ENCODE data around the gene HEXD. TPM values are rescaled to one million over a fixed set of nuclear protein-coding genes. Genes with fewer than 3 reads are reported as not detected.

Gene HEXD
- total RNA-seq, 1 donor from 2014 or later = 82.8 TPM

DNA sequence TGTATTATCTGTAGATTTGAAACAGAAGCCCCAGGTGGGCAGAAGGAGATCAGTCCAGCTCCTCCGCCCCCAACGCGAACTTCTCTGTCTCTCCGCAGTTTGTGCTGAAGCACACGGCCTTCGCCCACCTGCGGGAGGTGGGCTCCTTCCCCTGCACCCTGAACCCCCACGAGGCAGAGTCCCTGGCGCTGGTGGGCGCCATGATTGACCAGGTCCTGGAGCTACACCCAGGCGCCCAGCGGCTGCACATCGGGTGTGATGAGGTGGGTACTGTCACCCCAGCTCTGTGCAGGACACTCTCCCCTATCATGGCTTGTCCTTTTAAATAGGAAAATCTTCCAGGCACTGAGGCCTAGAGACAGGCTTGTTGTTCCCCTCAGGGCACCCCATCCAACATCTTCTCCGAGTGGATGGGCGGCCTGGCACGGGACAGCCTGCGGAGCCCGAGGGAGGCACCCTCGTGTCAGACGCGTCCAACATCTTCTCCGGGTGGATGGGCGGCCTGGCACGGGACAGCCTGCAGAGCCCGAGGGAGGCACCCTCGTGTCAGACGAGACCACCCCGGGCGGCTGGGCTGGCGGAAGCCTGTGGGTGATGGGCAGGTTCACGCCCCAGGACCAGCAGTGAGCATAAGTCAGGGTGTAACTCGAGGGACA lies 15.5 kb downstream of the HEXD start:
- TF ChIP-seq, protein P1, sequence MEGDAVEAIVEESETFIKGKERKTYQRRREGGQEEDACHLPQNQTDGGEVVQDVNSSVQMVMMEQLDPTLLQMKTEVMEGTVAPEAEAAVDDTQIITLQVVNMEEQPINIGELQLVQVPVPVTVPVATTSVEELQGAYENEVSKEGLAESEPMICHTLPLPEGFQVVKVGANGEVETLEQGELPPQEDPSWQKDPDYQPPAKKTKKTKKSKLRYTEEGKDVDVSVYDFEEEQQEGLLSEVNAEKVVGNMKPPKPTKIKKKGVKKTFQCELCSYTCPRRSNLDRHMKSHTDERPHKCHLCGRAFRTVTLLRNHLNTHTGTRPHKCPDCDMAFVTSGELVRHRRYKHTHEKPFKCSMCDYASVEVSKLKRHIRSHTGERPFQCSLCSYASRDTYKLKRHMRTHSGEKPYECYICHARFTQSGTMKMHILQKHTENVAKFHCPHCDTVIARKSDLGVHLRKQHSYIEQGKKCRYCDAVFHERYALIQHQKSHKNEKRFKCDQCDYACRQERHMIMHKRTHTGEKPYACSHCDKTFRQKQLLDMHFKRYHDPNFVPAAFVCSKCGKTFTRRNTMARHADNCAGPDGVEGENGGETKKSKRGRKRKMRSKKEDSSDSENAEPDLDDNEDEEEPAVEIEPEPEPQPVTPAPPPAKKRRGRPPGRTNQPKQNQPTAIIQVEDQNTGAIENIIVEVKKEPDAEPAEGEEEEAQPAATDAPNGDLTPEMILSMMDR (IDR thresholded peaks at IDR 0.05; ENCODE audit: unreplicated experiment) = no peak
- H3K4me1 Mint-ChIP-seq = no peaks in the 10 kb centered on the region
- H3K4me3 Mint-ChIP-seq = no peak overlapping the region
- H3K9me3 Mint-ChIP-seq = no peaks in the 10 kb centered on the region
- no peaks in the 10 kb centered on the region for H3K27me3 Mint-ChIP-seq (ENCODE audit: low read depth)
- no peak for DNase-seq (ENCODE audit: low spot score in 2 of 2, unreplicated experiment in 2 of 2)
- peaks cover 7% of the 10 kb centered on the region for H3K36me3 Mint-ChIP-seq
- H3K27ac Mint-ChIP-seq = no peak overlapping the region

GRCh38 chr17:82434216-82434565 lies 16.0 kb downstream of the HEXD start:
- Mint-ChIP-seq H3K4me3 (no peak overlapping the region), H3K27me3 (ENCODE audit: low read depth) (no peaks in the 10 kb centered on the region), H3K4me1 (no peaks in the 10 kb centered on the region), H3K36me3 (peaks cover 7% of the 10 kb centered on the region), H3K9me3 (no peaks in the 10 kb centered on the region), H3K27ac (no peak overlapping the region)
- TF ChIP-seq, protein P1 (IDR thresholded peaks at IDR 0.05; ENCODE audit: unreplicated experiment) = no peak
- DNase-seq (ENCODE audit: low spot score in 2 of 2, unreplicated experiment in 2 of 2) = no peak

DNA sequence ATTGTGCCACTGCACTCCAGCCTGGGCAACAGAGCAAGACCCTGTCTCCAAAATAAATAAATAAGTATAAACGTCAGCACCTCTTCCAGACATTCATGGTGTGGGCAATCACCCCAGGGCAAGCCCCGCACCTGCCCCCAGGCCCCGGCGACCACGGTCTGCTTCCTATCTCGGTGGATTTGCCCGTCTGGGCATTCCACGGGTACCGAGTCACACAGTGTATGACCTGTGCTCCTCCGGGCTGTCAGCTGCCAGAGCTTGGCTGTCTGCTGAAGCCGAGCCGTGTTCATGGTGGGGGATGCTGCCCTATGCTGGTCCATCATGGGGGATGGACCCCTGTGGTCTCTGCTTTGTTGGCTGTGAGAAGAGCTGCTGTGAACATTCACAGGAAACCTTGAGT lies 17.0 kb downstream of the HEXD start:
- no peak for DNase-seq (ENCODE audit: low spot score in 2 of 2, unreplicated experiment in 2 of 2)
- TF ChIP-seq, protein P1 (IDR thresholded peaks at IDR 0.05; ENCODE audit: unreplicated experiment) = no peak
- no peak overlapping the region for H3K4me3 Mint-ChIP-seq
- H3K27ac Mint-ChIP-seq = no peak overlapping the region
- no peaks in the 10 kb centered on the region for H3K4me1 Mint-ChIP-seq
- no peaks in the 10 kb centered on the region for H3K27me3 Mint-ChIP-seq (ENCODE audit: low read depth)
- H3K36me3 Mint-ChIP-seq = peaks cover 7% of the 10 kb centered on the region
- H3K9me3 Mint-ChIP-seq = no peaks in the 10 kb centered on the region

DNA sequence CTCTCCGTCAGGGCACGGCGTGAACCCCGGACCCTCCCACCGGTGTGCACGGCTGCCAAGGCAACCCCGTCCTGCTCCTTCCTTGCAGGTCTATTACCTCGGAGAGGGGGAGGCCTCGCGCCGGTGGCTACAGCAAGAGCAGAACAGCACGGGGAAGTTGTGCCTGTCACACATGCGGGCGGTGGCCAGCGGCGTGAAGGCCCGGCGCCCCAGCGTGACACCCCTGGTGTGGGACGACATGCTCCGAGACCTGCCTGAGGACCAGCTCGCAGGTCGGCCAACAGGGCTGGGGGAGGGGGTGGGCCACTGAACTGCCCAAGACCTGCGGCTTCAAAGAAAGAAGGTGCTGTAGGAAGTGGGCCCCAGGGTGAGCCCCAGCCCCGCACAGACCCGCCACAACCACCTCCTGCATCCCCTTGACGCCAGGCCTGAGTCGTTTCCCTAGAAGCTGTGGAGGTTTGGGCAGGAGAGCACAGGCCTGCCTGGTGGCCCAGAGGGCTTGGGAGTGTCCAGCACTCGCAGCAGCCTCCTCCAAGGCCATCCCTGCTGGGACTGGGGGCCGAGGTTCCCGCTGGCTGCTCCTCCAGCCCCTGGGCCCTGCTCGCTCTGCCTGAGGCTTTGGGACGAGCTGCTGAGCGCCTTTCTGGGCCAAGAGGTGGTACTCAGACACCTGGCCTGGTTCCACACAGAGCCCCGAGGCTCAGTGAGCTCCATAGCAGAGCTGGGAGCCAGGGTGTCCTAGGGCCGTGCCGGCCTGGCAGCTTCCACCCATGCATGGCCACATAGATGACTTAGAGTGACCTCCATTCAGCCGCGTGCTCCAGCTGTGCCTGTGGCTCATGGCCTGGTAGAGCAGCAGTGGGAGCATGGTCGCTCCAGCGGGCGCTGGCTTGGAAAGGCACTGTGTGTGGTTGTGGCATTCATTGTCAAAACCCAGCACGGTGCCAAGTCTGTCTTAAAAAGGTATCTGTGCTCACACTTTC lies 17.7 kb downstream of the HEXD start:
- TF ChIP-seq, protein P1 (IDR thresholded peaks at IDR 0.05; ENCODE audit: unreplicated experiment) = no peak
- Mint-ChIP-seq H3K9me3 (no peaks in the 10 kb centered on the region), H3K4me3 (no peak overlapping the region), H3K27ac (no peak overlapping the region), H3K36me3 (peaks cover 4% of the 10 kb centered on the region), H3K27me3 (ENCODE audit: low read depth) (no peaks in the 10 kb centered on the region), H3K4me1 (no peaks in the 10 kb centered on the region)
- DNase-seq (ENCODE audit: low spot score in 2 of 2, unreplicated experiment in 2 of 2) = no peak

DNA sequence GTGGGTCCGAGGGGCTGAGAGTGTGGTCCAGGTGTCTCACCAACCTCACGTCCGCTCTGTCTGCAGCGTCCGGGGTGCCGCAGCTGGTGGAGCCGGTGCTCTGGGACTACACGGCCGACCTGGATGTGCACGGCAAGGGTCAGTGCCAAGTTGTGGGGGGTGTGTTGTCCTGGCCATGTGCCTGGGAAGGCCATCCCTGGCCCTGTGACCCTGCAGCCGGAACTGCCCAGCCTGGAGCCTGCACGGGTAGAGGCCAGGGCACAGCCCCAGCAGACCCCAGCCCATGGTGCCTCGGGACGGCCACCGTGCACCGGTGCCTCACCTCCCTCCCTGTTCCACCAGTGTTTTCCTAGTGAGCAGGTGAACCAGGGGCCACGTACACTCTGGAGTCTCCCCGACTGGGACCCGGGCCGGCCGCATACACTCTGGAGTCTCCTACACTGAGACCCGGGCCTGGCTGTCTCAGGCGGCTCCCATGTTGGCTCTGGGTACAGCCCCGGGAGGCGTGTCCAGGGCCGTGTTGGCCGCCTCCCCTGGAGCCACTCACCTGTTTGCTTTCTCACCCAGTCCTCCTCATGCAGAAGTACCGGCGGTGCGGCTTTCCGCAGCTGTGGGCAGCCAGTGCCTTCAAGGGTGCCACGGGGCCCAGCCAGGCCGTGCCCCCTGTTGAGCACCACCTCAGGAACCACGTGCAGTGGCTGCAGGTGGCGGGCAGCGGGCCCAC lies 18.6 kb downstream of the HEXD start:
- no peaks in the 10 kb centered on the region for H3K9me3 Mint-ChIP-seq
- peaks cover 3% of the 10 kb centered on the region for H3K36me3 Mint-ChIP-seq
- no peak for DNase-seq (ENCODE audit: low spot score in 2 of 2, unreplicated experiment in 2 of 2)
- no peak overlapping the region for H3K27ac Mint-ChIP-seq
- H3K27me3 Mint-ChIP-seq (ENCODE audit: low read depth) = no peaks in the 10 kb centered on the region
- H3K4me1 Mint-ChIP-seq = no peaks in the 10 kb centered on the region
- no peak overlapping the region for H3K4me3 Mint-ChIP-seq
- TF ChIP-seq, protein P1 (IDR thresholded peaks at IDR 0.05; ENCODE audit: unreplicated experiment) = no peak

Measured in mesothelial cell of epicardium (in vitro differentiated cells).